Tibial artery (tissue), 4 donors: ENCODE measurements around the gene ECHS1.
A peak's percentile ranks its signal among the peaks of the same experiment; 100 is the strongest.
"Not testable (repeated sequence)": the region's sequence is repeated elsewhere in the genome, so short reads cannot be mapped to it uniquely, and the experiment has no call there.

Experiments
- DNase-seq, 2 donors: peaks; one replicate each; pipeline ENCODE4 v3.0.0-alpha.2; 2019
- H3K27ac ChIP-seq, 2 donors: fragments of 200-600 bp; sonication (generic) in 1 of 2; 1 replicate in 1 of 2; 2 replicates in 1 of 2; pipeline ENCODE4 v1.5.1; 2018 to 2019; ENCODE audit warnings: mild to moderate bottlenecking in 1 of 2
- H3K27me3 ChIP-seq, 2 donors: fragments of 200-600 bp; sonication (generic) in 1 of 2; one replicate each; pipeline versions ENCODE4 v1.5.1 to v1.6.0; 2016 to 2019
- H3K36me3 ChIP-seq, 3 donors: fragments of 200-600 bp; sonication (generic) in 2 of 3; one replicate each; pipeline ENCODE4 v1.5.1; 2016 to 2019; ENCODE audit warnings: mild to moderate bottlenecking in 2 of 3
- H3K4me1 ChIP-seq, 4 donors: fragments of 200-600 bp; sonication (generic) in 2 of 4; 1 replicate in 3 of 4; 2 replicates in 1 of 4; pipeline ENCODE4 v1.5.1; 2016 to 2019
- H3K4me3 ChIP-seq, 2 donors: fragments of 200-600 bp; sonication (generic) in 1 of 2; 1 replicate in 1 of 2; 2 replicates in 1 of 2; pipeline ENCODE4 v1.5.1; 2018 to 2019; ENCODE audit warnings: mild to moderate bottlenecking in 2 of 2
- H3K9me3 ChIP-seq, 3 donors: fragments of 200-600 bp; sonication (generic) in 1 of 3; one replicate each; pipeline ENCODE4 v1.5.1; 2016 to 2019
- intact Hi-C: fragments of 100-400 bp; cut with DNase I; formaldehyde crosslinking; loops from one replicate; pipeline ENCODE4 v1.15.0; 2023; ENCODE audit warnings: low total_unique reads
- TF ChIP-seq, protein P1 (sequence below), 2 experiments: fragments of 200-600 bp in 1 of 2; fragments of 450-650 bp in 1 of 2; IDR thresholded peaks; one replicate each; pipeline ENCODE4 v1.5.1; 2017 to 2019; ENCODE audit warnings: antibody characterized with exemption in 2 of 2, mild to moderate bottlenecking in 1 of 2, moderate library complexity in 1 of 2

ECHS1 gene

GRCh38 chr10:133420028-133420427, 46.9 kb upstream of the ECHS1 start:
- H3K27ac ChIP-seq, result no peak overlapping the region
- H3K9me3 ChIP-seq, result no peaks in the 10 kb centered on the region
- peaks cover 0 to 14% (median 10%) of the 10 kb centered on the region in 4 donors for H3K4me1 ChIP-seq
- no peak overlapping the region for H3K4me3 ChIP-seq
- intact Hi-C loops, result no loop called here
- peaks cover 0 to 55% of the 10 kb centered on the region in 2 donors for H3K27me3 ChIP-seq
- TF ChIP-seq, protein P1, sequence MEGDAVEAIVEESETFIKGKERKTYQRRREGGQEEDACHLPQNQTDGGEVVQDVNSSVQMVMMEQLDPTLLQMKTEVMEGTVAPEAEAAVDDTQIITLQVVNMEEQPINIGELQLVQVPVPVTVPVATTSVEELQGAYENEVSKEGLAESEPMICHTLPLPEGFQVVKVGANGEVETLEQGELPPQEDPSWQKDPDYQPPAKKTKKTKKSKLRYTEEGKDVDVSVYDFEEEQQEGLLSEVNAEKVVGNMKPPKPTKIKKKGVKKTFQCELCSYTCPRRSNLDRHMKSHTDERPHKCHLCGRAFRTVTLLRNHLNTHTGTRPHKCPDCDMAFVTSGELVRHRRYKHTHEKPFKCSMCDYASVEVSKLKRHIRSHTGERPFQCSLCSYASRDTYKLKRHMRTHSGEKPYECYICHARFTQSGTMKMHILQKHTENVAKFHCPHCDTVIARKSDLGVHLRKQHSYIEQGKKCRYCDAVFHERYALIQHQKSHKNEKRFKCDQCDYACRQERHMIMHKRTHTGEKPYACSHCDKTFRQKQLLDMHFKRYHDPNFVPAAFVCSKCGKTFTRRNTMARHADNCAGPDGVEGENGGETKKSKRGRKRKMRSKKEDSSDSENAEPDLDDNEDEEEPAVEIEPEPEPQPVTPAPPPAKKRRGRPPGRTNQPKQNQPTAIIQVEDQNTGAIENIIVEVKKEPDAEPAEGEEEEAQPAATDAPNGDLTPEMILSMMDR (IDR thresholded peaks at IDR 0.05), result no peak
- no peak for DNase-seq
- H3K36me3 ChIP-seq, result peaks cover 32 to 49% (median 32%) of the 10 kb centered on the region in 3 donors

DNA sequence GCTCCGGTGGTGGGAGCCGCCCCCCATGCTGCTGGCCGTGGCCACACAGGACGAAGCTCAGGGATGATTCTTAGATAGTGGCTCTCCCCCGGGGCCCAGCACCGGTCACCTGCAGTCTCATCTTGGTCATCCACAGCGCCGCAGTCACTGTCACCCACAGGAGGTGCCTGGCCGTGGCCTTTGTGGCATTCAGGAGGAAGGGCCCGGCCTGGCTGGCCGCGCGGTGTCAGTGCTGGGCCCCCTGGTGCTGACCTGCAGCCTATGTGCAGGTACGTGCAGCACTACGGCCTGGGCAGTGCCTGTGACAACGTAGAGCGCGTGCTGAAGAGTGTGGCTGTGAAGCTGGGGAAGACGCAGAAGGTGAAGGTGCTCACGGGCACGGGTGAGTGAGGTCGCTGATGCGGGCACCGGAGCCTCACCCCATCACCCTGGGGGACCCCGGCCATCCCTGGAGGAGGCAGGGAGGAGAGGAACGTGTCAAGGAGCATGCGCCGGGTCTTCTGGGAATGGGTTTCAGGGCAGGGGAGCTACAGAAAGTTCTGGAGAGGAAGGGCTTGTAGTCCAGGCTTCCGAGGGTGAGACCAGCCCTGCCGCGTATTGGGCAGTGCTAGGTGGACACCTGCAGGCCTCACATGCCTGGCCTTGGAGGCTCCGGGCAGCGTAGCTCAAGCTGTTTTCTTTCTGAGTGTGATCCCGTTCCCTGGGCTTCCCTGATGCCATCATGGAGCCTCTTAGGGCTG, 46.2 kb upstream of the ECHS1 start:
- H3K27ac ChIP-seq, result no peak overlapping the region
- no peaks in the 10 kb centered on the region for H3K9me3 ChIP-seq
- peaks cover 34 to 55% (median 39%) of the 10 kb centered on the region in 3 donors for H3K36me3 ChIP-seq
- intact Hi-C loops, result no loop called here
- TF ChIP-seq, protein P1 (IDR thresholded peaks at IDR 0.05), result no peak
- H3K4me3 ChIP-seq, result no peak overlapping the region
- DNase-seq, result no peak
- H3K27me3 ChIP-seq, result peaks cover 0 to 55% of the 10 kb centered on the region in 2 donors
- H3K4me1 ChIP-seq, result peaks cover 0 to 14% (median 10%) of the 10 kb centered on the region in 4 donors

- no peaks in the 10 kb centered on the region for H3K9me3 ChIP-seq
- no peak overlapping the region for H3K27ac ChIP-seq
- intact Hi-C loops, result no loop called here
- DNase-seq, result no peak
- peaks cover 0 to 52% of the 10 kb centered on the region in 2 donors for H3K27me3 ChIP-seq
- TF ChIP-seq, protein P1 (IDR thresholded peaks at IDR 0.05), result no peak
- H3K4me3 ChIP-seq, result no peak overlapping the region
- H3K36me3 ChIP-seq, result peaks cover 37 to 59% (median 41%) of the 10 kb centered on the region in 3 donors
- peaks cover 0 to 13% (median 7%) of the 10 kb centered on the region in 4 donors for H3K4me1 ChIP-seq
Measured at GRCh38 chr10:133418289-133418993, 45.3 kb upstream of the ECHS1 start.

- intact Hi-C loops, result no loop called here
- DNase-seq, result peak in 1 of 2 donors; percentile 28
- Histone ChIP-seq H3K9me3 (peaks cover 0 to 24% (median 17%) of the 10 kb centered on the region in 3 donors), H3K27me3 (peaks cover 0 to 27% of the 10 kb centered on the region in 2 donors), H3K36me3 (peaks cover 62 to 77% (median 68%) of the 10 kb centered on the region in 3 donors), H3K4me3 (no peak overlapping the region), H3K4me1 (no peaks in the 10 kb centered on the region), H3K27ac (no peak overlapping the region)
- TF ChIP-seq, protein P1 (IDR thresholded peaks at IDR 0.05), result no peak
Measured at GRCh38 chr10:133415752-133416151, 42.6 kb upstream of the ECHS1 start.

DNA sequence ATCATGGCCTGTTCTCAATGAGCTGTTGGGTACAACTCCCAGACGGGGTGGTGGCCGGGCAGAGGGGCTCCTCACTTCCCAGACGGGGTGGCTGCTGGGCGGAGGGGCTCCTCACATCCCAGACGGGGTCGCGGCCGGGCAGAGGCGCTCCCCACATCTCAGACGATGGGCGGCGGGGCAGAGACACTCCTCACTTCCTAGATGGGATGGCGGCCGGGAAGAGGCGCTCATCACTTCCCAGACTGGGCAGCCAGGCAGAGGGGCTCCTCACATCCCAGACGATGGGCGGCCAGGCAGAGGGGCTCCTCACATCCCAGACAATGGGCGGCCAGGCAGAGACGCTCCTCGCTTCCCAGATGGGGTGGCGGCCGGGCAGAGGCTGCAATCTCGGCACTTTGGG, 41.2 kb upstream of the ECHS1 start:
- H3K27ac ChIP-seq, intact Hi-C loops, H3K4me3 ChIP-seq, H3K4me1 ChIP-seq, DNase-seq: not testable (repeated sequence)
- H3K36me3 ChIP-seq, result peaks cover 61 to 77% (median 68%) of the 10 kb centered on the region in 3 donors
- H3K27me3 ChIP-seq, result peaks cover 0 to 13% of the 10 kb centered on the region in 2 donors
- peaks cover 0 to 27% (median 17%) of the 10 kb centered on the region in 3 donors for H3K9me3 ChIP-seq

- TF ChIP-seq, protein P1 (IDR thresholded peaks at IDR 0.05), result no peak
- H3K4me1 ChIP-seq, result no peaks in the 10 kb centered on the region
- peaks cover 0 to 27% (median 17%) of the 10 kb centered on the region in 3 donors for H3K9me3 ChIP-seq
- no peak overlapping the region for H3K27ac ChIP-seq
- DNase-seq, result no peak
- intact Hi-C loops, result no loop called here
- peaks cover 61 to 73% (median 63%) of the 10 kb centered on the region in 3 donors for H3K36me3 ChIP-seq
- no peak overlapping the region for H3K4me3 ChIP-seq
- H3K27me3 ChIP-seq, result no peaks in the 10 kb centered on the region
Measured at GRCh38 chr10:133412381-133412711, 39.2 kb upstream of the ECHS1 start.
